ENCODE results near the gene UBL3.

DNA sequence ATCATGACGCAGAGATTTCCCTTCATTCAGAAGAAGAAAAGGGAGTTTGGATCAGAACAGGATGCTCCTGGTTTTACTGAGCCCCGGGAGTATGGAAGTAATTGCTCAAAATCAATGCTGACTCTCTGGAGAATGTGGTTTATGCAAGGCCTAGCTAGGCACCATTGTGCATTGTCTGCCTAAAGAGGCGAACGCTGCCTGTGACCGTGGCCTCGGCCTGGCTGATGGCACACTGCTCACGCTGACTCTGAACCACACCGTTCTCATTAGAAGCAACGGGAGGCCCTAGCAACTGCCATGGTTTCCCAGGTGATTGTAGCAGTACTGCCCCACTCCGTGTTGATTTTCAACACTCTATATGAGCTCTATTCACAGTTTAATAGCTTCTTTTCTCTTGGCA, 41.7 kb upstream of the UBL3 start:
- TF ChIP-seq, protein P1, sequence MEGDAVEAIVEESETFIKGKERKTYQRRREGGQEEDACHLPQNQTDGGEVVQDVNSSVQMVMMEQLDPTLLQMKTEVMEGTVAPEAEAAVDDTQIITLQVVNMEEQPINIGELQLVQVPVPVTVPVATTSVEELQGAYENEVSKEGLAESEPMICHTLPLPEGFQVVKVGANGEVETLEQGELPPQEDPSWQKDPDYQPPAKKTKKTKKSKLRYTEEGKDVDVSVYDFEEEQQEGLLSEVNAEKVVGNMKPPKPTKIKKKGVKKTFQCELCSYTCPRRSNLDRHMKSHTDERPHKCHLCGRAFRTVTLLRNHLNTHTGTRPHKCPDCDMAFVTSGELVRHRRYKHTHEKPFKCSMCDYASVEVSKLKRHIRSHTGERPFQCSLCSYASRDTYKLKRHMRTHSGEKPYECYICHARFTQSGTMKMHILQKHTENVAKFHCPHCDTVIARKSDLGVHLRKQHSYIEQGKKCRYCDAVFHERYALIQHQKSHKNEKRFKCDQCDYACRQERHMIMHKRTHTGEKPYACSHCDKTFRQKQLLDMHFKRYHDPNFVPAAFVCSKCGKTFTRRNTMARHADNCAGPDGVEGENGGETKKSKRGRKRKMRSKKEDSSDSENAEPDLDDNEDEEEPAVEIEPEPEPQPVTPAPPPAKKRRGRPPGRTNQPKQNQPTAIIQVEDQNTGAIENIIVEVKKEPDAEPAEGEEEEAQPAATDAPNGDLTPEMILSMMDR (IDR thresholded peaks at IDR 0.05) = no peak
- TF ChIP-seq POLR2A (IDR thresholded peaks at IDR 0.05) (no peak), EP300 (IDR thresholded peaks at IDR 0.05) (no peak)

All from ovary (tissue), 3 donors.